ENCODE results near the gene CCDC61.

GRCh38 chr19:46033401-46033800, 38.1 kb downstream of the CCDC61 start:
- TF ChIP-seq CEBPB (IDR thresholded peaks at IDR 0.05; ENCODE audit: low read depth, low read length) (no peak), CTCF (IDR thresholded peaks at IDR 0.05; ENCODE audit: control extremely low read depth in 1 of 3, insufficient read depth in 1 of 3, low read depth in 1 of 3, low read length in 3 of 3) (no peak), EZH2 (IDR thresholded peaks at IDR 0.05; ENCODE audit: low read depth, low read length, severe bottlenecking) (no peak), MAFK (IDR thresholded peaks at IDR 0.05; ENCODE audit: low read depth, low read length) (no peak), RNF2 (IDR thresholded peaks at IDR 0.05; ENCODE audit: borderline replicate concordance, low read depth, low read length, missing control alignments, poor library complexity, severe bottlenecking) (no peak)
- TF ChIP-seq, protein P1, sequence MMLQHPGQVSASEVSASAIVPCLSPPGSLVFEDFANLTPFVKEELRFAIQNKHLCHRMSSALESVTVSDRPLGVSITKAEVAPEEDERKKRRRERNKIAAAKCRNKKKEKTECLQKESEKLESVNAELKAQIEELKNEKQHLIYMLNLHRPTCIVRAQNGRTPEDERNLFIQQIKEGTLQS (IDR thresholded peaks at IDR 0.05; ENCODE audit: insufficient read depth, low read depth, low read length): no peak
- TF ChIP-seq, protein P2, sequence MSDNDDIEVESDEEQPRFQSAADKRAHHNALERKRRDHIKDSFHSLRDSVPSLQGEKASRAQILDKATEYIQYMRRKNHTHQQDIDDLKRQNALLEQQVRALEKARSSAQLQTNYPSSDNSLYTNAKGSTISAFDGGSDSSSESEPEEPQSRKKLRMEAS (IDR thresholded peaks at IDR 0.05): no peak

Data from H1 (cell line).